DMS 273 treated with DMSO at 0.1 percent for 48 hours (cell line): ENCODE results near the gene ADAMTSL5.

Experiments used
- DNase-seq: peaks from one replicate; lab custom pipeline; 2025; lab: John Stamatoyannopoulos, UW

Gene ADAMTSL5

GRCh38 chr19:1495799-1496713 is 16.8 kb downstream of the ADAMTSL5 start:
- no peak for DNase-seq

- DNase-seq, result no peak
Observed at GRCh38 chr19:1495051-1495798, 17.6 kb downstream of the ADAMTSL5 start.

DNA sequence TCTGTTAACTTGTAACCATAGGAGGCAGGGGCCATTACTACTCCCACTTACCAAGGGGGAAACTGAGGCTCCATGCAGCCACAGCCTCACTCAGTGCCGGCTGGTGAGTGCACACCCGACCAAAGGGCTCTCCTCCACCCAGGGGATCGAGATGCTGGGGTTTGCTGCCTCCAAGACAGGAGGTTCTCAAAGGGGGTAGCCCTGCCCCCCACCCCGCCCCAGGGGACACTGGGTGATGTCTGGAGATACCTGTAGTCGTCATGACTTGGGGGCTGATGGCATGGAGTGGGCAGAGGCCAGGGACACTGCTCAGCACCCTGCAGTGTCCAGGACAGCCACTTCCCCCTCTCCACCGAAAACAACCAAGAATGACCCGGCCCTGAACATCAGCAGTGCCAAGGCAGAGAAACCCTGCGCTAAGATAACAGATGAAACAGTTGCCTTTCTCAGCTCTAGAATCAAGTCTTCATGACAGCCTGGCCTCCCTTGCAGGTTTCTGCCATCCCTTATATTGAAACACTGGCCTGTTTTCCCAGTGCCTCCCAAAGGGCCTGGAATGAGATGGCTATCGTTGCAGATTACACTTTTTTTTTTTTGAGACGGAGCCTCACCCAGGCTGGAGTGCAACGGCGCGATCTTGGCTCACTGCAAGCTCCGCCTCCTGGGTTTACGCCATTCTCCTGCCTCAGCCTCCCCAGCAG is 18.6 kb downstream of the ADAMTSL5 start:
- no peak for DNase-seq

GRCh38 chr19:1492474-1493006 is 20.3 kb downstream of the ADAMTSL5 start:
- no peak for DNase-seq

DNA sequence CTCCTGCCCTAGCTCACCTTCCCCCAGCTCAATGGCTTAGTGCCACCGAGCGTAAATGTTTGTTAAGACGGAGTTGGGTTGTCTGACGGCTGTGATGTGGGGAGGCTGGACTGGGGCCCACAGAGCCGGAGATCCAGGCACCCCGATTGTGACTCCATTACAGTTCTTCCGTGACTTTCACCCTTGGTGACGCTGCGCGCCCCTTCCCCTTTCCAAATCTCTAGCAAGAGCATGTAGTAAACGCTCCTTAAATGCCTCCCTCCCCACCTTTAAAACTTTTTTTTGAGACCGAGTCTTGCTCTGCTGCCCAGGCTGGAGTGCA is 21.0 kb downstream of the ADAMTSL5 start:
- no peak for DNase-seq

GRCh38 chr19:1491114-1491848 is 21.5 kb downstream of the ADAMTSL5 start, which contains the start of gene REEP6:
Gene REEP6 (plus strand): TSS chr19:1491181. CDS start chr19:1491270, 89 bp downstream.
- no peak for DNase-seq

DNA sequence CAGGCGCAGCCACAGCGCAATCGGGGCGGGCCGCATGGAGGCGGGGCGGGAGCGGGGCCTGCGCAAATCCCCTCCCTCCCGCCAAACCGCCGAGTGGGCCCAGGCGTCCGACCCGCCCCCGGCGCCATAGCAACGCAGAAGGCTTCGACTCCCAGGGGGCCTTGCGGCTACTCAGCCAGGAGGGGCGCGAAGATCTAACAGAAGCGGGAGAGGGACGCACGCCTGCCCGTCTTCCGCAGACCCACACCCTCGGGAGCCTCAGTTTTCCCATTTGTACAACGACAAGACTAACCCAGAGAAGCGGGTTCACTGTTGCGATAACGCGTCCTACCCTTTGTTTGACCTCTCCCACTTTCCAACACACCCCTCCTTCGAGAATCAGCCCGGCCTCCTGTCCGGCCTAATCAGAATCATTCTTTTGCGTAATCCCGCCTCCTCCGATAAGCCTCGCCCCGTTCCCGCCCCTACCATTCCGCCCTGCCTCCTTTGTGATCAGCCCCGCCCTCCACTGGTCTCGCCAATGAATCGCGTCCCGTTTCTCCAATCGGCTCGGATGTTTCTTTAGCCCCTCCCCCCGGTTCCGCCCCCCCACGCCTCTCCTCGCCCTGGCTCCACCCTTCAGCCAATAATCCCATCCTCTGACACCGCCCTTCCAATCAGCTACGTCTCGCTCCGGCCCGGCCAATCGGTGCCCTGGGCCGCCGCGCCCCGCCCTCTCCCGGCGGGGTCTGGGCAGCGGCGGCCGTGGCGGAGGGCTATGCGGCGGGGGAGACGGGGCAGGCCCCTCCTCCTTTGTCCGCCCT is 22.3 kb downstream of the ADAMTSL5 start, which contains the start of gene PCSK4:
PCSK4 (minus strand) TSS at position 40 of the 803 bp plus-strand sequence; CDS start at position 36, 4 bp downstream.
- DNase-seq, result peak; percentile 96

DNA sequence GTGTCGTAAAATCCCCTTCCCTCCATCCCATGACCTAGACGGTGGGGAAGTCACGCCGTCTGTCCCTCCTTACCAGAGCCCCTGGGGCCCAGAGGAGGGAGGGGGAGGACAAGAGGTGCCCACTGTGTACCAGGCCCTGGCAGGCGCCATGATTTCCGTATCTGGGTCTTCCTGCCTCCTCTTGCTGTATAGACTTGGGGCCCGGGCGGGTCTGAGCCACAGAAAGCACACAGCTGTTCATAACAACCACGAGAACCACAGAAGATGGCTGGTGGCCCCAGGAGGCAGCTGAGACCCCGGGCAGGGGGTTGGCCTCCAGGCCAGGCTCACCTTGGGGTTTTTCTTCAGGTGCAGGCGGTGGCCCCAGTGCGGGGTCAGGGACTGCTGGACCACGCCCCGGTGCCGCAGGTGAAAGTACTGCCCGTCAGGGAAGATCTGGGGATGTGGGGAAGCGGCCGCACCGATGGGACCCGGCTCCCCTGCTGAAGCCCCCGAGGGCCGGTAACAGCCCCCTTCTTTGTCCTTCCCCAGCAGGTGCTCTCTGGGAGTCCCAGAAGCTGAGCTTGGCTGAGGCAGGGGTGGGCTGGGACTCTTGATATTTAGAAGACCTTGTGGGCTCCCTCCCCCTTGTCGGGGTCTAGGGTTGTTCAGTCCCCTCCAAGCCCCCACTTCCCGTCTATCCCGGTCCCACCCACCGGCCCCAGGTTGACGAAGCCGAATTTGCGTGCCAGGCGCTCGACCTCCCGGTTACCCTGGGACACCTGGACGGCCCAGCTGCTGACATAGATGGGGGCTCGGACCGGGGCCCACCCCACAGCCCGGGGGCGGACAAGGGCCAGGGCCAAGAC is 23.1 kb downstream of the ADAMTSL5 start:
- no peak for DNase-seq

- no peak for DNase-seq
Observed at GRCh38 chr19:1488282-1488601, 24.6 kb downstream of the ADAMTSL5 start.

DNA sequence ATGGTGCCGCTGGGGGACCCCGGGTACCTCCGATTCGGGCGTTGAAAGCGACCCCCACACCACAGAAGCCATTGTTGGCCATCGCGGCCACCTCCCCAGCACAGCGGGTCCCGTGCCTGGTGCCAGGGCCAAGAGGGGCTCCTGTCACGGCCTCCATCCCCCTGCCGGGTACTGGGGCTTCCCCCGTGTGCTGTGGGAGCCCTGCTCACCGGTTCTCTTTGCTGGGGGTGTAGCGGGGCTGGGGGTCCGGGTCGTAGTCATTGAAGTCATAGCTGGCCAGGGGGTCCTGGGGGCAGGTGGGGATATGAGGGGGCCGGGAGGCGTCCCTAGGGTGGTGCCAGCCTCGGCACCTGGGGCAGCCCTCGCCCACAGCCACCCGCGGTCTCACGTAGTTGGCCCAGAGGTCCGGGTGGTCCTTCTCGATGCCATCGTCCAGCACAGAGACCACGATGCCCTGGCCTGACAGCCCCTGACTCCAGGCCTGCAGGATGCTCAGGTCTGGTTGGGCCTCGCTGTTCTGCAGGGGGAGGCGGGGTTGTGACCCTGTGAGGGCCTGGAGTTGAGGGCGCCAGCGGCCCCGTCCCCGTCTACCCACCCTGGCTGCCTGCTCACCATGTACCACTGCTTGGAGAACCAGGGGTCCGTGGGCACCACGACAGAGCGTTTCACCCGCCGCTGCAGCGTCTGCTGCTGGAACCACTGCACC is 25.1 kb downstream of the ADAMTSL5 start:
- no peak for DNase-seq

GRCh38 chr19:1486720-1487575 is 25.9 kb downstream of the ADAMTSL5 start:
- no peak for DNase-seq

GRCh38 chr19:1483979-1484428 is 28.8 kb downstream of the ADAMTSL5 start:
- no peak for DNase-seq

DNA sequence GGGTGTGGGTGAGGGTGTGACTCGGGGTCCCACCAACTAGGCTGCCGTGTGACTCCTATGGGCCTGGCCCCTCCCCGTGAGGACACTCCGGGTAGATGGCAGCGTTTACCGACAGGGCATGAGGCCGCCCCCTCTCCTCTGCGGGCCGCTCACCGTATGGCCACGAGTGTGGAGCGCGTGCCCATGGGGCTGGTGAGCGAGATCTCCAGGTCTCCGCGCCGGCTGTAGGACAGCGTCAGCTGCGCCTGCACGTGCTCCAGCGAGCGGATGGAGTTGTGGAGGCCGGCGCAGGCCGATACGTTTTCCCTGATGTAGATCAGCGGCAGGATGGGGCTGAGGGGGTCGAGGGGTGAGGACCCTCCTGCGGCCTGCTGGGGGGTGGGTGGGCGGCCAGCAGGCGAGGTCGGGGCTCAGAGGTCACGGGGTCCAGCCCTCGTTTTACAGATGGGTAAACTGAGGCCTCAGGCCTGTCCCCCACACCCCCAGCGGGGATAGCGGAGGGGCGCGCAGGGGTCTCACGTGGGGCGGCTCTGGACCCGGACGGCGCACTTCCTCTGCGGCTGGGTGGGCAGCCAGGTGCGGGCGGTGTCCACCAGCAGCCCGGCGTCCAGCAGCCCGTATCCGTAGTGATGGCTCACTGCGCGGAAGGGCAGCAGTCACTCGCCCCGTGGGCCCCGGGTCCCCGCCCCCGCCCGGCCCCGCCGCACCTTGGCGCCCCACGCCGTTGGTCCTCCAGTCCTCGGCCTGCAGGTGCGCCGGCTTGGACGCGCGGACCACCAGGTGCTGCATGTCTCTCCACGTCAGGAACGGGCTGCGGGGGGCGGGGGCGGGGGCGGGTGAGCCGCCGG is 29.5 kb downstream of the ADAMTSL5 start:
- no peak for DNase-seq

DNA sequence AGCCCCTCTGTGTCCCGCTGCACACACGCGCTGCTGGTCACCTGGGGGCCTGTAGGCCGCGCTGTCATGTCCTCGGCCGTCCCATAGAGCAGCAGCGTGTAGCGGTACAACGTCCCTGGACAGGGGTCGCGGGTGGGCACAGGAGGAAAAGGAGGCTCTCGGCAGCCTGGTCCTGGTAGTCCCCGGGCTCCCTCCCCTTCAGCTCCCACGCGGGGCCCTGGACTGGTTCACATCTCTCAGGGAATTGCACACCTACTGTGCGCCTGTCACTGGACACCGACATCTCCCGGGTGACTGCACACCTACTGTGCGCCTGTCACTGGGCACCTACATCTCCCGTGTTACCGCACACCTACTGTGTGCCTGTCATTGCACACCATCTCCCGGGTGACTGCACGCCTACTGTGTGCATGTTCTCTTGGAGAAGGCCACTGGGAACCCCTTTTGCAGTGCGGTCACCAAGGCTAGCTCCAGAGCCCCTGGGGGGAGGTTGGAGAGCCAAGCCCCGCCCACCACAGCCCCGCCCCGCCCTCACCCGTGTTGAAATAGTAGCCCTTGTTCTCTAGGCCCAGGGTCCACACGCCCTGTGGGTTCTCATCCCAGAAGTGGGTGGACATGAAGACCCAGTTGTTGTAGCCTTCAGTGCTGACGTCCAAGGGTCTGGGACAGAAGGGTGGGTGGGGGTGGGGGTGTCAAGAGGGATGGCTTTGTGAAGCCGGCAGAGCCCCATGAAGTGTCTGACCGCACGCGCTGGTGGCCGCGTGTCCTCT is 30.3 kb downstream of the ADAMTSL5 start:
- no peak for DNase-seq

GRCh38 chr19:1481893-1482360 is 30.9 kb downstream of the ADAMTSL5 start:
- no peak for DNase-seq

DNA sequence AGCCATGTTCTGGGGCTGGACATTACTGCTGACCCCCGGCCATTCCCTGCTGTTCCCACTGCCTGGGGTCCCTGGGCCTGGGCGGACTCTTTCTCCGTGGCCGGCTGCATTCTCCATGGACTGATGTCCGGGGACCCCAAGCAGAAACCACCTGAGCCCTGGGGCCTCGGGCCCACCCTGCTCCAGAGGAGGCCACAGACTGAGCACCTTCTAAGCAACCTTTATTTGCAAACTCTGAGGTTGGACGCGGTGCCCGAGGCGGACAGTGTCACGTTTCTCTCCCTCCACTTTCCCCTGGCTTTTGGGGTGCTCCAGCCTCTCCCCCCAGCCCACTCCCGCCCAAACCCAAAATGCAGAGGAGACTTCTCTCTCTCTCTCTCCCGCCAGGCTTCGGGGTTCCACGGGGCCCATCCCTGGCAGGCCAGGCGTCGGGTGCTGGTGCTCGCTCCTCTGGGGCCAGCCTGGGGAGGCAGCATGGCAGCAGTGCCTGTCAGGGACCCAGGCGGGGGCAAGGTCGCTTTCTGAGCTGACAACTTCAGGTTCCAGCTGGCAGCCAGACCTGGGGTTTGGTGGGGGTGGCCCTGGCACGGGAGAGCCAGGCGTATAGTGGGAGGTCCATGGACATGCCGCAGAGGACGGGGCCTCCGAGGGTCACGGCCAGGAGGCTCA is 31.5 kb downstream of the ADAMTSL5 start:
- DNase-seq, result no peak
